Neural cell (in vitro differentiated cells): Measurements from ENCODE around the gene KRTAP9-4.

ENCODE experiments used
- CTCF ChIP-seq: fragments of 450-650 bp; IDR thresholded peaks from 2 replicates; pipeline ENCODE4 v1.5.1; 2014; ENCODE audit warnings: antibody characterized with exemption, mild to moderate bottlenecking, moderate library complexity; ENCODE audit not compliant: poor library complexity, severe bottlenecking
- EP300 ChIP-seq: fragments of 450-650 bp; conservative IDR thresholded peaks from 2 replicates; pipeline ENCODE4 v1.6.1; 2014; ENCODE audit warnings: antibody characterized with exemption, mild to moderate bottlenecking, moderate library complexity; ENCODE audit not compliant: poor library complexity, severe bottlenecking
- EZH2 ChIP-seq: fragments of 200-600, 300-800 bp; shearing (Covaris generic), sonication (generic); IDR thresholded peaks from 2 replicates; pipeline ENCODE4 v1.6.1; 2014; ENCODE audit warnings: antibody characterized with exemption, low read length, borderline replicate concordance, mild to moderate bottlenecking; ENCODE audit not compliant: insufficient read depth, poor library complexity, severe bottlenecking
- MXI1 ChIP-seq: fragments of 450-650 bp; conservative IDR thresholded peaks from 2 replicates; pipeline ENCODE4 v1.6.1; 2014; ENCODE audit warnings: antibody characterized with exemption, mild to moderate bottlenecking; ENCODE audit not compliant: poor library complexity, severe bottlenecking
- POLR2AphosphoS5 ChIP-seq: IDR thresholded peaks from 2 replicates; pipeline ENCODE4 v1.6.1; 2012
- RAD21 ChIP-seq: fragments of 450-650 bp; conservative IDR thresholded peaks from 2 replicates; pipeline ENCODE4 v1.6.1; 2014; ENCODE audit warnings: antibody characterized with exemption, mild to moderate bottlenecking, moderate library complexity
- SMC3 ChIP-seq: fragments of 450-650 bp; conservative IDR thresholded peaks from 2 replicates; pipeline ENCODE4 v1.6.1; 2014; ENCODE audit warnings: antibody characterized with exemption, mild to moderate bottlenecking, moderate library complexity; ENCODE audit not compliant: poor library complexity
- TAF1 ChIP-seq: IDR thresholded peaks from 2 replicates; pipeline ENCODE4 v1.6.1; 2012; ENCODE audit warnings: low read depth
- TF ChIP-seq, protein P1 (sequence below): IDR thresholded peaks from 2 replicates; pipeline ENCODE4 v1.6.1; 2012; ENCODE audit warnings: borderline replicate concordance

DNA sequence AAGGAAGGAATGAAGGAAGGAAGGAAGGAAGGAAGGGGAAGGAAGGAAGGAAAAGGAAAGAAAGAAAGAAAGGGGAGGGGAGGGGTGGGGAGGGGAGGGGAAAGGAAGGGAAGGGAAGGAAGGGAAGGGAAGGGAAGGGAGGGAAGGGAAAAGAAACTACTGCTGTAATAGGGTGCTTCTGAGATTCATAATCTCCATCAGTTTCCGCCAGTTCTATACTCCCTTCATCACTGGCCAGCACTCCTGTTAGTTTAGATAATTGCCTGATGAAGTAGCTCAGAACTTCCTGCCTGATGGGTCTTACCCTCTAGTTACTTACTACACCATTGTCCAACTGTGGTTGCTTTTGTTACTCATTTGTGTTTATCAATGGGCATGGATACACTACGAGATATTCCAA, 13.7 kb downstream of the KRTAP9-4 start:
- TF ChIP-seq MXI1: no peak
- no peak for TF ChIP-seq CTCF
- TF ChIP-seq RAD21: no peak
- TF ChIP-seq, protein P1, sequence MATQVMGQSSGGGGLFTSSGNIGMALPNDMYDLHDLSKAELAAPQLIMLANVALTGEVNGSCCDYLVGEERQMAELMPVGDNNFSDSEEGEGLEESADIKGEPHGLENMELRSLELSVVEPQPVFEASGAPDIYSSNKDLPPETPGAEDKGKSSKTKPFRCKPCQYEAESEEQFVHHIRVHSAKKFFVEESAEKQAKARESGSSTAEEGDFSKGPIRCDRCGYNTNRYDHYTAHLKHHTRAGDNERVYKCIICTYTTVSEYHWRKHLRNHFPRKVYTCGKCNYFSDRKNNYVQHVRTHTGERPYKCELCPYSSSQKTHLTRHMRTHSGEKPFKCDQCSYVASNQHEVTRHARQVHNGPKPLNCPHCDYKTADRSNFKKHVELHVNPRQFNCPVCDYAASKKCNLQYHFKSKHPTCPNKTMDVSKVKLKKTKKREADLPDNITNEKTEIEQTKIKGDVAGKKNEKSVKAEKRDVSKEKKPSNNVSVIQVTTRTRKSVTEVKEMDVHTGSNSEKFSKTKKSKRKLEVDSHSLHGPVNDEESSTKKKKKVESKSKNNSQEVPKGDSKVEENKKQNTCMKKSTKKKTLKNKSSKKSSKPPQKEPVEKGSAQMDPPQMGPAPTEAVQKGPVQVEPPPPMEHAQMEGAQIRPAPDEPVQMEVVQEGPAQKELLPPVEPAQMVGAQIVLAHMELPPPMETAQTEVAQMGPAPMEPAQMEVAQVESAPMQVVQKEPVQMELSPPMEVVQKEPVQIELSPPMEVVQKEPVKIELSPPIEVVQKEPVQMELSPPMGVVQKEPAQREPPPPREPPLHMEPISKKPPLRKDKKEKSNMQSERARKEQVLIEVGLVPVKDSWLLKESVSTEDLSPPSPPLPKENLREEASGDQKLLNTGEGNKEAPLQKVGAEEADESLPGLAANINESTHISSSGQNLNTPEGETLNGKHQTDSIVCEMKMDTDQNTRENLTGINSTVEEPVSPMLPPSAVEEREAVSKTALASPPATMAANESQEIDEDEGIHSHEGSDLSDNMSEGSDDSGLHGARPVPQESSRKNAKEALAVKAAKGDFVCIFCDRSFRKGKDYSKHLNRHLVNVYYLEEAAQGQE: no peak
- no peak for TF ChIP-seq EZH2
- no peak for TF ChIP-seq TAF1
- TF ChIP-seq POLR2AphosphoS5: no peak
- no peak for TF ChIP-seq EP300
- TF ChIP-seq SMC3: no peak
